Stimulated activated naive CD8-positive, alpha-beta T cell treated with anti-CD3 and anti-CD28 coated beads, Interleukin-15, Interleukin-2, amounts not matched to agents 100 ng/mL and 50 ng/mL, for 24 hours (primary cell): Measurements from ENCODE around the gene VAT1.
"Not testable (repeated sequence)": the region's sequence is repeated elsewhere in the genome, so short reads cannot be mapped to it uniquely, and the experiment has no call there.

Experiments
- H3K27ac Mint-ChIP-seq: one replicate; pipeline ENCODE4 v1.8.0; 2021; ENCODE audit warnings: mild to moderate bottlenecking, mixed read lengths
- H3K27me3 Mint-ChIP-seq: one replicate; pipeline ENCODE4 v1.8.0; 2021; ENCODE audit warnings: mixed read lengths
- H3K36me3 Mint-ChIP-seq: one replicate; pipeline ENCODE4 v1.8.0; 2021; ENCODE audit warnings: low read depth, mixed read lengths
- H3K4me1 Mint-ChIP-seq: one replicate; pipeline ENCODE4 v1.8.0; 2021; ENCODE audit warnings: low read depth, mixed read lengths
- H3K4me3 Mint-ChIP-seq: one replicate; pipeline ENCODE4 v1.8.0; 2021; ENCODE audit warnings: mild to moderate bottlenecking, mixed read lengths
- H3K9me3 Mint-ChIP-seq: one replicate; pipeline ENCODE4 v1.8.0; 2021; ENCODE audit warnings: mixed read lengths

Gene VAT1

DNA sequence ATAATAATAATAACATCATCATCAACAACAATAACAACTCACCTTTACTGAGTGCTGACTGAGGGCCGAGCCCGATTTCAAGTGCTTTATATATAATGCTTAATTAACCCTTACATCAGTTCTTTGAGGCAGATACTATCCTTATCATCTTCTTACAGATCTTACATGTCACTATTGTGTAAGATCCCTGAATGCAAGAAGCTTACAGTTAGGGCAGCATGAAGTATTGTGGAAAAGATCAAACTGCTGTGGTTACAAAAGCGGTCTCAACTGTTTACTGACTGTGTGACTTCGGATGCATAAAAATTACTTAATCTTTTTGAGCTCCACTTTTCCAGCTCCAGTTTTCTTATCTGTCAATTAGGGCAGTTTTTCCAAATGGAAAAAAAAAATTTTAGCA is 3.3 kb downstream of the VAT1 start:
- H3K27ac Mint-ChIP-seq: no peak overlapping the region
- H3K4me3 Mint-ChIP-seq: no peak overlapping the region
- H3K4me1 Mint-ChIP-seq: peaks cover 28% of the 10 kb centered on the region
- H3K9me3 Mint-ChIP-seq: no peaks in the 10 kb centered on the region
- no peaks in the 10 kb centered on the region for H3K27me3 Mint-ChIP-seq
- peaks cover 4% of the 10 kb centered on the region for H3K36me3 Mint-ChIP-seq

DNA sequence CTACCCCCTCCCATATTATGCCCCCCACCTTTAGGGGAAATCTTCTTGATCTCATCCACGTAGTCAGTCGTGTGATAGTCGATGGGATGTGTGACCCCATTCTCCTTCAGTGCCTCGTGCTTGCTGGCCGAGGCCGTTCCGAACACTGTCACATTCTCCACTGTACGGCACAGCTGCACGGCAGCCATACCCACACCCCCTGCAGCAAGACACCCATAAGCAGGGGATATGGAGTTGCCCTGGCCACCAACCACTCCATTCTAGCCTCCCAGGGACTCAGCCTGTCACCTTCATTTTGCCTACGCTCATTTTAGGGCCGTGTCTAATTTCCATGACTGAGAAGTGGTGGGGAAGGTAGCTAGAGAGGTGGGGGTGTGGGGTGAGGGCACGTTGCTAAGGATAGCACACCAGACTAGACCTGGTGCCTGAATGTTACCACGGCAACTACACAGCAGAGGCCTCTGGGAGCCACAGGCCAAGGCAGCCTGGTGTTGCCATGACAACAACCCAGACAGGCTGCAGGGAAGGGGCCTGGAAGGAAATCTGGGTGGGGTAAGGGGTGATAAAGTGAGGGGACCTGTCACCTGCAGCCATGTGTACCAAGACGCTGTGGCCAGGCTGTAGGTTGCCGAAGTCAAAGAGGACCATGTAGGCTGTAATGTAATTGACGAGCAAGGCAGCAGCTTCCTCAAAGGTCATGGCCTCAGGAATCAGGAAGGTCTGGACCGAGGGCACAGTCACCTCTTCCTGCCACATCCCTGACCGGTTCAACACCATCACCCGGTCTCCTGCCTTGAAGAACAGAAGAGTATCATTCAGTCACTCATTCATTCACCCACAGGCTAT is 4.0 kb downstream of the VAT1 start:
- Mint-ChIP-seq H3K9me3 (no peaks in the 10 kb centered on the region), H3K4me3 (no peak overlapping the region), H3K4me1 (peaks cover 28% of the 10 kb centered on the region), H3K36me3 (peaks cover 8% of the 10 kb centered on the region), H3K27me3 (no peaks in the 10 kb centered on the region), H3K27ac (peak overlapping the region; percentile 19)

DNA sequence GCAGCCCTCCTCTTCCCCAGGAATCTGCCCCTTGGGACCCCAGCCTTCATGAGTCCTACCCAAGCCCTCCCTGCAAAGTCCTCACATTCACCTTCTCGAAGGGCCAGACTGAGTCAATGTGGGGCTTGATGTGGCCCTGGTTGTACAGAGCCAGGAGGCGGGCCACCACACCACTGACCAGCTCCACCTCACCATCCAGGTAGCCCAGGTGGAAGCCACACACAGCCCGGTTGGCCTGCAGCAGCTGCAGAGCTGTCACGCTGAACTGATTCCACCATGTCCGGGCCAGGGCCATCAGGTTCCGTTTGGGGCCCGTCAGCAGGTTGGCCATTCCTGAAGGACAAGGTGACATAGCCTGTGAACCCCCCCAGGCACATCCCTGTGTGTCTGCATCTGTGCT is 6.0 kb downstream of the VAT1 start:
- H3K4me3 Mint-ChIP-seq: no peak overlapping the region
- no peaks in the 10 kb centered on the region for H3K27me3 Mint-ChIP-seq
- peaks cover 24% of the 10 kb centered on the region for H3K4me1 Mint-ChIP-seq
- no peaks in the 10 kb centered on the region for H3K9me3 Mint-ChIP-seq
- H3K27ac Mint-ChIP-seq: no peak overlapping the region
- H3K36me3 Mint-ChIP-seq: peaks cover 9% of the 10 kb centered on the region

DNA sequence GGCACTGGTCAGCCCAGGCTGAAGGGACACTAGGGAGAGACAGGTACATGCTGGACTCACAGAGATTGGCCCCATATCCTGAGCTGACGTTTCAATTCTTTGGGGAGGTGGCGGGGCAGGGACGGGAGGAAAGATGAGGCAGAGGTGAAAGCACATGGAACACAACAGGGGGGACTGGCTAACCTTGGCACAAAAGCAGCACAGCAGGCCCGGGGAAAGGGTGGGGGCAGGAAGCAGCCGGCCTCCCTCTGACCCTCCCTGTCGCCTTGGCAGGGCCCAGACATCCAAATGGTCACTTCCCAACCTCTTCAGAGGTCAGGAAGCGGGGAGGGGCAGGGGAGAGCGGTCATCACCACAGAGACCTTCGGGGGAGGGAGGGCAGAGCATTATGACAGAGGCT is 6.6 kb downstream of the VAT1 start:
- Mint-ChIP-seq H3K27me3 (no peaks in the 10 kb centered on the region), H3K27ac (no peak overlapping the region), H3K9me3 (no peaks in the 10 kb centered on the region), H3K4me3 (no peak overlapping the region), H3K4me1 (peaks cover 25% of the 10 kb centered on the region), H3K36me3 (peaks cover 10% of the 10 kb centered on the region)

DNA sequence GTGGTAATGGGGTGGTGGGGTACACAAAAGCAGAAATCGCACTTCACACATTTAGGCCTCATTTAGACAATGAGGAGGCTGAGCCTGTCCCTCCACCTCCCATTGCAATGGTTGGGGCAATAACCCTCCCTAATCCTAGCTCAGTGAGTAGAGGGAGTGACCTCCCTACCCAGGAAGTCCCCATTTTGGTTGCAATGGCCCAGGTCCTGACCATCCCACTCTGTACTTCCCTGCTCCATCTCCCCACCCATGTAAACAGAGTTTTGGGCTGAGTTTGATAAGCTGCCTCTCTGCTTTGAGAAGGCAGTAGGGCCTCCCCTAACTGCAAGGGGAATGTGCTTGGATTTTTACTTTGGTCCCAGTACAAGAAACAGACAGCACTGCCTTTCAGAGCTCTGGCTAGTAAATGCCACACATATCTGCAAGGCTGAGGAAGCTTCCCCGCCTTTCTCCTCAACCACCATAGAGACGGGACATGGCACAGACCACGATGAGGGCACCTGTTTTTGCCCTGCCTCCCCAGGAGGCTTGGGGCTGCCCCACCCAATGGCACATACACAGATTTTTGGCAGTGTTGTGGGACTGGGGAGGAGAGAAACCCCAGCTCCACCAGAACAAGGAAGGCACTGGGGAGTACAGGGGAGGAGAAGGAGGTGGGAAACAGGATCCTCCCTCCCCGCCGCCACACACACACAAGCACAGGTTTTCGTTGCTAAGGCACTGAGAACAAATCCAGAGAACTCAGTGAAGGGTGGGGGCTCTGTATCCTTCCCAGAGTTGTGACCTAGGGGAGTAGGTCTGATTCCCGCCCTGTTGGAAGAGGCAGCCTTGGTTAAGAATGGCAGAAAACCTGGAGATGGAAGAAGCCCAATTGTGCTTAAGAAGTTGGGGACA is 7.3 kb downstream of the VAT1 start:
- Mint-ChIP-seq H3K4me3 (no peak overlapping the region), H3K36me3 (peaks cover 16% of the 10 kb centered on the region), H3K9me3 (no peaks in the 10 kb centered on the region), H3K27ac (peak overlapping the region; percentile 40), H3K27me3 (no peaks in the 10 kb centered on the region), H3K4me1 (peaks cover 24% of the 10 kb centered on the region)

DNA sequence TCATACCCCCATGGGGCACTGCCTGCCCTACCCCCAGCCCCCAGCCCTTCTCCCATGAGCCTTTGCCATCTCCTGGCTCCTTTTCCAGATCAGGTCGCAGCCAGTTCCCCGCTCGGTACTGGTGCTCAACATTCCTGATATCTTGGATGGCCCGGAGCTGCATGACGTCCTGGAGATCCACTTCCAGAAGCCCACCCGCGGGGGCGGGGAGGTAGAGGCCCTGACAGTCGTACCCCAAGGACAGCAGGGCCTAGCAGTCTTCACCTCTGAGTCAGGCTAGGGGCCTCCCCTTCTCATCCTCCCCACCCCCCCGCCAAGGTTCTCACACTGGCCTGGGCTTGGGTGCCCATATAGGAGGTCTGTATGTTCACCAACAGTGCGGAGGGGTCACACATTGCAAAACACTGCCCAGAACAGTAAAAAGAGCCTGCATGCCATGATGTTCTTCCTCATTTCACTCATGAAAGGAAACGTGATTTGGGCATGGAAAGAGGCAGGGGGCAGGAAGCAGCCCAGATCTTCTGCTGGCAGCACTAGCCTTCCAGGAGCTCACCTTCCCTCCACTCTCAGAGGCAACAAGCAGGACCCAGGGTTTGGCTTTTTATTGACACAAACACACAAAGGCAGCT is 8.1 kb downstream of the VAT1 start:
- Mint-ChIP-seq H3K27ac (no peak overlapping the region), H3K27me3 (no peaks in the 10 kb centered on the region), H3K36me3 (peaks cover 16% of the 10 kb centered on the region), H3K4me3 (no peak overlapping the region), H3K4me1 (peaks cover 17% of the 10 kb centered on the region), H3K9me3 (no peaks in the 10 kb centered on the region)

DNA sequence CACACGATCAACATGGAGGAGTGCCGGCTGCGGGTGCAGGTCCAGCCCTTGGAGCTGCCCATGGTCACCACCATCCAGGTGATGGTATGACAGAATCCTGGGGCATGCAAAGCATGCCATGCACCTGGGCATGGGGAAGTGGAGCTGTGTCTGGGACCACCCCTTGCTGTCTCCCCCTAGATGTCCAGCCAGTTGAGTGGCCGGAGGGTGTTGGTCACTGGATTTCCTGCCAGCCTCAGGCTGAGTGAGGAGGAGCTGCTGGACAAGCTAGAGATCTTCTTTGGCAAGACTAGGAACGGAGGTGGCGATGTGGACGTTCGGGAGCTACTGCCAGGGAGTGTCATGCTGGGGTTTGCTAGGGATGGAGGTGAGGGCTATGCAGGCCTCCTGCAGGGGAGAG is 8.9 kb downstream of the VAT1 start:
- peaks cover 16% of the 10 kb centered on the region for H3K36me3 Mint-ChIP-seq
- no peak overlapping the region for H3K27ac Mint-ChIP-seq

DNA sequence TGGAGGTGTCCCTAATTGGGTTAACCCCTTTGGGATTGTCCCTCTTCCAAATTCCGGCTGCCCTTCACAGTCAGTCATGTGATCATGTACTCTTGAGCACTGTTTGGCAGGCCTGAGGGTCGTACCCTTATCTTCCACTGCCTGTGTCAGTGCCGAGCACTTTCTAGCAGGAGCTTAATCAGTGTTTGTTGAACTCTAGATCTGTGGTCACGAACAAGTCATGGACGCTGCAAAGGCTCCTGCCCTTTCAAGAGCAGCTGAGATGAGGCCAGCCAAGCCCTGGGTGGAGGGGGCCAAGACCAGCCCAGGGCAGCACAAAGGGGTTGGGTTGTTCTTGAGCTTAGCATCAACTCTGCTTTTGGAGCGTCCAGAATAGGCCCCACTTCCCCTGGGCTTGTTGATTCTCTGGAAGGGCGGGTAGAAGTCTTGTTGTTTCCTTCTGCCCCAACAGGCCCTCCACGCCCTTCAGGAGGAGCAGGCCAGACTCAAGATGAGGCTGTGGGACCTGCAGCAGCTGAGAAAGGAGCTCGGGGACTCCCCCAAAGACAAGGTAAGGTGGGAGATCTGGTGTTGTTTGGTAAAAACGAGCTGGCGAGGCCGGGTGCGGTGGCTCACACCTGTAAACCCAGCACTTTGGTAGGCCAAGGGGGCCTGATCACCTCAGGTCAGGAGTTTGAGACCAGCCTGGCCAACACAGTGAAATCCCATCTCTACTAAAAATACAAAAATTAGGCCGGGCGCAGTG is 10.3 kb downstream of the VAT1 start:
- peaks cover 15% of the 10 kb centered on the region for H3K4me1 Mint-ChIP-seq
- H3K27me3 Mint-ChIP-seq: no peaks in the 10 kb centered on the region
- H3K4me3 Mint-ChIP-seq: no peak overlapping the region
- peaks cover 16% of the 10 kb centered on the region for H3K36me3 Mint-ChIP-seq
- H3K9me3 Mint-ChIP-seq: no peaks in the 10 kb centered on the region
- no peak overlapping the region for H3K27ac Mint-ChIP-seq

More for the DNA sequence above, 8.9 kb downstream of the VAT1 start:
- H3K9me3 Mint-ChIP-seq: no peaks in the 10 kb centered on the region
- no peaks in the 10 kb centered on the region for H3K27me3 Mint-ChIP-seq
- H3K4me3 Mint-ChIP-seq: no peak overlapping the region
- peaks cover 15% of the 10 kb centered on the region for H3K4me1 Mint-ChIP-seq

DNA sequence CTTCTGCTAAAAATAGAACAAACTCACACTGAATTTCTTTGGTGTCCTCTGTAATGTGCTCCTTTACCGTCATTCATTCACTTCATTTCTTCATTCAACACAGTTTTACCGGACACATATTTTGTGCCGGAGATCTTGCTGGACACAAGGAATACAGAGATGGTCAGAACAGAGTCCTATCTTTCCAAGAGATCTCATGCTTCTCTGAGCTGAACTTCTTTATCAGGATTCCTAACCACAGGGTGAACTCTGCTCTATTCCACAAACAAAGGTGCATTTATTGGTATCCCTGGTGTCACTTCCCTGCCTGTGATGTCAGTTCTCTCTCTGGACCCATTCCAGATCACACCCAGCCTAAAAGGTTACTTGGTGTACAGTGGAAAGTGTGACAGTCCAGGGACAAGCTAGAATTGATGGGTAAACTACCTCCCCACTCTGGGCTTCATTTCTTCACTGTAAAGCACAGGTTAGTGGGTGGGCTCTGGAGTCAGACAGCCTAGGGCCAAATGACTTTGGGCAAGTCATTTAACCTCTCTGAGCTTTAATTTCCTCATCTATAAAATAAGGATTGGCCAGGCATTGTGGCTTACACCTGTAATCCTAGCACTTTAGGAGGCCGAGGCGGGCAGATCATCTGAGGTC is 11.4 kb downstream of the VAT1 start:
- H3K4me1 Mint-ChIP-seq: peaks cover 24% of the 10 kb centered on the region
- no peak overlapping the region for H3K27ac Mint-ChIP-seq
- H3K27me3 Mint-ChIP-seq: no peaks in the 10 kb centered on the region
- H3K9me3 Mint-ChIP-seq: no peaks in the 10 kb centered on the region
- H3K36me3 Mint-ChIP-seq: peaks cover 16% of the 10 kb centered on the region
- H3K4me3 Mint-ChIP-seq: no peak overlapping the region

DNA sequence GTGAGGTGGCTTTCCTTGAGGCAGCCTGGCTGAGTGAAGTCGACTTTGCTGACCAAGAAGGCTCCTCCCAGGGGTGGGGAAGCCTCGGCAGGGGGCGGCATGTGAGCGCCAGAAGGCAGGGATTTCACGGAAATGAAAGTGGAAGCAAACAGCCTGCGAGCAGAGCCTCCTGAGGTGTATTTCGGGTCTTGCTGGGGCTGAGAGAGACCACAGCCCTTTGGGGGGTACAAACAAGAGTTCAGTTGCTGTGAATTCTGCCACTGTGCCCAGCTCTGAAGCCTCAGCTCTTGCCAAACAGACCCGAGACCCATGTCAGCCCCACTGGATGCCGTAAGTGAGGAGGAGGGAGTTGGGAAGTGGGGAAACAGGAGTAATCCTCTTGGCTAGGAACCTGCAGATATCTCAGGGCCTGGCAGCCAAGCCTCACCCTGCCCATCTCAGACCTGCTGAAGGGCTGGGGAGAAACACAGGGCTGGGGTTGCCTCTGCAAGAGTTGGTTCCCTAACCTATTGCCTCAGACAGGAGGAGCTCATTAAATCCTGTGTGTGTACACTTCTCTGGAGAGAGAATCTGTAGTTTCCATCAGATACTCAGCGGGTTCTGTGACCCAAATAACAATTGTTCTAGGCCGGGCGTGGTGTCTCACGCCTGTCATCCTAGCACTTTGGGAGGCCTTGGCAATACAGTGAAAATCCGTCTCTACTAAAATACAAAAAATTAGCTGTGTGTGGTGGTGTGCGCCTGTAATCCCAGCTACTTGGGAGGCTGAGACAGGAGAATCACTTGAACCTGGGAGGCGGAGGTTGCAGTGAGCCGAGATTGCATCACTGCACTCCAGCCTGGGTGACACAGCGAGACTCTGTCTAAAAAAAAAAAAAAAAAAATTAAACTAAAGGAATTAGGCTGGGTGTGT is 15.3 kb downstream of the VAT1 start, which contains the start of gene IFI35:
Gene IFI35, plus strand, starts transcription at position 146 of the 913 bp plus-strand sequence. Its CDS starts 164 bp downstream, at position 310.
- Mint-ChIP-seq H3K36me3 (peaks cover 29% of the 10 kb centered on the region), H3K27me3 (no peaks in the 10 kb centered on the region), H3K9me3 (no peaks in the 10 kb centered on the region), H3K4me3 (peak within 1 kb of the TSS; percentile 95), H3K4me1 (peaks cover 49% of the 10 kb centered on the region), H3K27ac (peak within 1 kb of the TSS; percentile 98)

DNA sequence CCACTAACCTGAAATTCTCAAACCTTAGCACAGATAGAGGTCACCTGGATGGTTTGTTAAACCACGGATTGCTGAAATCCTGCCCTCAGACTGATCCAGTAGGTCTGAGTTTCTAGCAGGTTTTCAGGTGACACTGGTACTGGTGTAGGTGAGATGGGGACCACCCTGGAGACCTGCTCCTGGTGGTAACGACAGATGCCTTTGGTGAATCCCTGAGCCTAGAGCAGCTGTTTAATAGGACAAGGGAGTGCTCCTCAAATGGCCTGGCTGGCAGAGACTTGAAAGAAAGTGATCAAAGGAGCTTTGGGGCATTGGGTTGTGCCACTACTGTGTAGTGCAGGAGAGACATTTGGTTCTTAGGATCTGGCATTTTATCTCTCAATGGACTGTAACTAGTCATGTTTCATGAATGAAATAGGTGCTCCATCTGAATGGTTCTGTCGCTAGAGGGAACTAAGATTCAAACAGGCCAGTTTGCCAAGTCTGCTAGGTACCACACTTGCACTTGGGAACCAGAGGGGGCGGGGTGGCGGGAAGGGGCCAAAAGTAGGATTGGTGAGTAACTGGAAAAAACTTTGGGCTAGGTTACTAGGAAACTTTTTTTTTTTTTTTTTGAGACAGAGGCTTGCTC is 18.5 kb downstream of the VAT1 start:
- Mint-ChIP-seq H3K4me3 (no peak overlapping the region), H3K4me1 (peaks cover 58% of the 10 kb centered on the region), H3K9me3 (no peaks in the 10 kb centered on the region), H3K27me3 (no peaks in the 10 kb centered on the region), H3K36me3 (peaks cover 51% of the 10 kb centered on the region), H3K27ac (peak overlapping the region; percentile 14)

DNA sequence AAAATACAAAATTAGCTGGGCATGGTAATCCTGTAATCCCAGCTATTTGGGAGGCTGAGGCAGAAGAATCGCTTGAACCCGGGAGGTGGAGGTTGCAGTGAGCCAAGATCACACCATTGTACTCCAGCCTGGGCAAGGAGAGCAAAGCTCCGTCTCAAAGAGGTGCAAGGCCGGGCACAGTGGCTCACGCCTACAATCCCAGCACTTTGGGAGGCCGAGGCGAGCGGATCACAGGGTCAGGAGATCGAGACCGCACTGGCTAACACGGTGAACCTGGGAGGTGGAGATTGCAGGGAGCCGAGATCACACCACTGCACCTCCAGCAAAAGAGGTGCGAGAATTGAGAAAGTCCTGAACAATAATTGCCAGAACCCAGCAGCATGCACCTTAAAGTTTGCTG is 21.3 kb downstream of the VAT1 start:
- peak overlapping the region; percentile 83 for H3K27ac Mint-ChIP-seq
- H3K4me1 Mint-ChIP-seq: peaks cover 64% of the 10 kb centered on the region
- H3K36me3 Mint-ChIP-seq: peaks cover 55% of the 10 kb centered on the region
- H3K27me3 Mint-ChIP-seq, H3K9me3 Mint-ChIP-seq: not testable (repeated sequence)
- peak overlapping the region; percentile 67 for H3K4me3 Mint-ChIP-seq

DNA sequence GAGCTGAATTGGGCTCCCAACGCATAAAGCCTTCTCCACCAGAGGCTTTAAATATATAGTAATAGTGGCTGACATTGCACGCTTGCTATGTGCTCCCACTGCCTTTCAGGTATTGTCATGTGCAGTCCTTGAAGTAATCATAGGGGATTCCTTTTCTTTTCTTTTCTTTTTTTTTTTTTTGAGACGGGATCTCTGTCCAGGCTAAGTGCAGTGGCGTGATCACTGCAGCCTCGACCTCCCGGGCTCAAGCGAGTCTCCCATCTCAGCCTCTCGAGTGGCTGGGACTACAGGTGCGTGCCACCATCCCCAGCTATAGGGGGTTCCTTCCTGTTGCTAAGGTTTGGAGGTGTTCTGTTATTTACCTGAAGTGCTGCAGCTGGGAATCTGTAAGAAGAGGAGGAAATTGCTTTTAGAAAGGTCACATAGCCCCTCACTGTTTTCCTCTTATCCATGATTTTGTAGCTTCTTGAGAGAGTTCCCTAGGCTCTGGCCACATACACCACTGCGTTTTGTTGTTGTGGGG is 23.1 kb downstream of the VAT1 start:
- Mint-ChIP-seq H3K4me3 (peak overlapping the region; percentile 98), H3K4me1 (peaks cover 53% of the 10 kb centered on the region), H3K36me3 (peaks cover 62% of the 10 kb centered on the region), H3K27ac (peak overlapping the region; percentile 99), H3K9me3 (no peaks in the 10 kb centered on the region), H3K27me3 (no peaks in the 10 kb centered on the region)
